Right cardiac atrium (tissue), 5 donors: ENCODE data around the gene DOCK4. TPM values are rescaled to one million over a fixed set of nuclear protein-coding genes. Genes with fewer than 3 reads are reported as not detected.

Experiments used
- ATAC-seq, 2 donors: fragments of 200-7000 bp; cut with Tn5 transposase; one replicate each; pipeline versions ENCODE4 v1.8.0 to v1.9.1; 2020; ENCODE audit warnings: moderate library complexity in 2 of 2, mild to moderate bottlenecking in 1 of 2
- DNase-seq, 3 donors: peaks; one replicate each; pipeline ENCODE4 v3.0.0-alpha.2; 2020
- H3K27ac ChIP-seq: one replicate; pipeline ENCODE4 v1.5.1; 2013; ENCODE audit warnings: mild to moderate bottlenecking, low read length, control low read depth, moderate library complexity
- H3K27me3 ChIP-seq: one replicate; pipeline ENCODE4 v1.6.1; 2013; ENCODE audit not compliant: control insufficient read depth, insufficient read depth
- H3K4me1 ChIP-seq: one replicate; pipeline ENCODE4 v1.6.1; 2013; ENCODE audit warnings: low read length; ENCODE audit not compliant: control insufficient read depth, insufficient read depth
- H3K4me3 ChIP-seq: one replicate; pipeline ENCODE4 v1.5.1; 2013; ENCODE audit warnings: low read length, control low read depth
- H3K9me3 ChIP-seq: one replicate; pipeline ENCODE4 v1.6.1; 2013; ENCODE audit warnings: low read length; ENCODE audit not compliant: control insufficient read depth
- WGBS: extraction: QIAGEN DNeasy Blood & Tissue Kit; methylation state at CpG from one replicate; pipeline ENCODE4 v1.1.7; 2013; 5-methylcytosine and 5-hydroxymethylcytosine counted together
- intact Hi-C, 4 donors: fragments of 100-400 bp; cut with DNase I; formaldehyde crosslinking; loops; one replicate each; pipeline versions ENCODE4 v1.11.0 to v1.14.0; 2022 to 2023
- polyA plus RNA-seq: library from polyadenylated mRNA; stranded (reverse); fragments of 200-250 nt; gene quantifications from one replicate; pipeline ENCODE4 v1.2.3, GENCODE V29; 2013
- total RNA-seq, 4 donors: library from RNA; stranded (reverse); fragmentation: NEBNext Ultra II Directional; extraction: Animal tissue kit (Norgen Biotek cat#: 25700); gene quantifications; one replicate each; pipeline ENCODE4 v1.2.1, GENCODE V29; 2021
- donor health status: healthy with polysubstance abuse.
- donor health status: DM: no; HTN: yes; CAD: no.
- donor health status: DM: no; HTN: no; CAD: no.
- donor health status: DM: no; HTN: yes; CAD: no; lungs with severe emphysema.
- donor health status: DM: yes; HTN: yes; CAD: no.

DOCK4 gene
- total and polyA plus RNA-seq, 5 donors: 5.7 to 19.9 (median 15.7) TPM

- peaks cover 12% of the 10 kb centered on the region for H3K4me1 ChIP-seq
- no peak overlapping the region for H3K27ac ChIP-seq
- ATAC-seq (no peak), DNase-seq (no peak)
- 72% methylated on average over 8 of the region's 8 CpGs for WGBS
- no peak overlapping the region for H3K4me3 ChIP-seq
- no peaks in the 10 kb centered on the region for H3K9me3 ChIP-seq
- intact Hi-C loops: no loop called here
- H3K27me3 ChIP-seq: no peaks in the 10 kb centered on the region
Measured at GRCh38 chr7:112105584-112106530, 100.3 kb downstream of the DOCK4 start.

GRCh38 chr7:112104120-112104519 is 102.1 kb downstream of the DOCK4 start:
- ATAC-seq (no peak), DNase-seq (no peak)
- H3K9me3 ChIP-seq: no peaks in the 10 kb centered on the region
- no peaks in the 10 kb centered on the region for H3K27me3 ChIP-seq
- 84% methylated on average over 2 of the region's 2 CpGs for WGBS
- H3K27ac ChIP-seq: no peak overlapping the region
- H3K4me3 ChIP-seq: no peak overlapping the region
- intact Hi-C loops: no loop called here
- peaks cover 11% of the 10 kb centered on the region for H3K4me1 ChIP-seq

GRCh38 chr7:112103246-112103645 is 103.0 kb downstream of the DOCK4 start:
- Histone ChIP-seq H3K4me1 (peaks cover 7% of the 10 kb centered on the region), H3K27ac (no peak overlapping the region), H3K27me3 (no peaks in the 10 kb centered on the region), H3K9me3 (no peaks in the 10 kb centered on the region), H3K4me3 (no peak overlapping the region)
- intact Hi-C loops: no loop called here
- 79% methylated on average over 2 of the region's 2 CpGs for WGBS
- ATAC-seq: peak in 1 of 2 donors; percentile 14
- DNase-seq: no peak

- no peaks in the 10 kb centered on the region for H3K9me3 ChIP-seq
- no peak overlapping the region for H3K27ac ChIP-seq
- intact Hi-C loops: no loop called here
- H3K27me3 ChIP-seq: no peaks in the 10 kb centered on the region
- no peak for DNase-seq
- H3K4me1 ChIP-seq: peaks cover 3% of the 10 kb centered on the region
- no peak for ATAC-seq
- no peak overlapping the region for H3K4me3 ChIP-seq
- 67% methylated on average over 8 of the region's 8 CpGs for WGBS
Measured at GRCh38 chr7:112101201-112101846, 104.9 kb downstream of the DOCK4 start.

- Histone ChIP-seq H3K27me3 (no peaks in the 10 kb centered on the region), H3K27ac (no peak overlapping the region), H3K4me1 (no peaks in the 10 kb centered on the region), H3K4me3 (no peak overlapping the region), H3K9me3 (no peaks in the 10 kb centered on the region)
- 95% methylated on average over 1 of the region's 1 CpG for WGBS
- intact Hi-C loops: no loop called here
- DNase-seq (no peak), ATAC-seq (no peak)
Measured at GRCh38 chr7:112097524-112097923, 108.7 kb downstream of the DOCK4 start.

- Histone ChIP-seq H3K4me3 (no peak overlapping the region), H3K9me3 (no peaks in the 10 kb centered on the region), H3K4me1 (peaks cover 2% of the 10 kb centered on the region), H3K27ac (no peak overlapping the region), H3K27me3 (no peaks in the 10 kb centered on the region)
- DNase-seq (no peak), ATAC-seq (no peak)
- WGBS: 92% methylated on average over 5 of the region's 5 CpGs
- intact Hi-C loops: no loop called here
Measured at GRCh38 chr7:112093409-112093808, 112.8 kb downstream of the DOCK4 start.

GRCh38 chr7:112092709-112093395 is 113.3 kb downstream of the DOCK4 start:
- no peak overlapping the region for H3K4me3 ChIP-seq
- H3K4me1 ChIP-seq: peaks cover 2% of the 10 kb centered on the region
- DNase-seq (no peak), ATAC-seq (no peak)
- no peaks in the 10 kb centered on the region for H3K9me3 ChIP-seq
- H3K27ac ChIP-seq: no peak overlapping the region
- H3K27me3 ChIP-seq: no peaks in the 10 kb centered on the region
- WGBS: 84% methylated on average over 5 of the region's 5 CpGs
- intact Hi-C loops: no loop called here

GRCh38 chr7:112092306-112092705 is 113.9 kb downstream of the DOCK4 start:
- ATAC-seq: no peak

GRCh38 chr7:112091768-112092167 is 114.4 kb downstream of the DOCK4 start:
- Histone ChIP-seq H3K27ac (no peak overlapping the region), H3K4me3 (no peak overlapping the region), H3K27me3 (no peaks in the 10 kb centered on the region), H3K9me3 (no peaks in the 10 kb centered on the region), H3K4me1 (peaks cover 2% of the 10 kb centered on the region)
- DNase-seq: no peak
- WGBS: 93% methylated on average over 3 of the region's 3 CpGs
- no peak for ATAC-seq
- intact Hi-C loops: no loop called here

More at GRCh38 chr7:112092306-112092705, 113.9 kb downstream of the DOCK4 start:
- DNase-seq: no peak
- WGBS: 87% methylated on average over 8 of the region's 8 CpGs
- H3K27me3 ChIP-seq: no peaks in the 10 kb centered on the region
- intact Hi-C loops: no loop called here
- no peak overlapping the region for H3K4me3 ChIP-seq
- no peak overlapping the region for H3K27ac ChIP-seq
- H3K4me1 ChIP-seq: peaks cover 2% of the 10 kb centered on the region
- no peaks in the 10 kb centered on the region for H3K9me3 ChIP-seq

GRCh38 chr7:112089551-112089950 is 116.6 kb downstream of the DOCK4 start:
- no peak overlapping the region for H3K4me3 ChIP-seq
- H3K27me3 ChIP-seq: no peaks in the 10 kb centered on the region
- H3K27ac ChIP-seq: no peak overlapping the region
- intact Hi-C loops: loop anchor here in 1 of 4 donors (10.0 kb wide), 1 partner anchor 105 kb away; no protein-coding TSS in a partner anchor
- ATAC-seq (peak in 1 of 2 donors; percentile 40), DNase-seq (no peak)
- 77% methylated on average over 4 of the region's 4 CpGs for WGBS
- peaks cover 2% of the 10 kb centered on the region for H3K4me1 ChIP-seq
- no peaks in the 10 kb centered on the region for H3K9me3 ChIP-seq
